Embryonic facial prominence (tissue), 1 donor: ENCODE data around the gene LPAR1.
A peak's percentile ranks its signal among the peaks of the same experiment; 100 is the strongest.

Experiments
- DNase-seq: peaks from one replicate; pipeline ENCODE4 v3.0.0-alpha.2; 2016; ENCODE audit errors: extremely low spot score

LPAR1 gene

GRCh38 chr9:111037708-111038330 is 451 bp downstream of the LPAR1 start:
- DNase-seq: peak; percentile 8

- DNase-seq: peak; percentile 25
Observed at GRCh38 chr9:111037356-111037707, 938 bp downstream of the LPAR1 start.

- DNase-seq: no peak
Observed at GRCh38 chr9:111036946-111037345, 1.3 kb downstream of the LPAR1 start.

GRCh38 chr9:111036429-111036789 is 1.9 kb downstream of the LPAR1 start:
- no peak for DNase-seq

- DNase-seq: no peak
Observed at GRCh38 chr9:111035543-111036428, 2.5 kb downstream of the LPAR1 start.

GRCh38 chr9:111034898-111035539 is 3.3 kb downstream of the LPAR1 start:
- no peak for DNase-seq

- DNase-seq: peak; percentile 7
Observed at GRCh38 chr9:111034170-111034897, 3.9 kb downstream of the LPAR1 start.

GRCh38 chr9:111030492-111030891 is 7.8 kb downstream of the LPAR1 start:
- DNase-seq: no peak

- no peak for DNase-seq
Observed at GRCh38 chr9:111029260-111029659, 9.0 kb downstream of the LPAR1 start.

- no peak for DNase-seq
Observed at GRCh38 chr9:111027798-111028197, 10.5 kb downstream of the LPAR1 start.

- DNase-seq: no peak
Observed at GRCh38 chr9:111023128-111023527, 15.1 kb downstream of the LPAR1 start.

GRCh38 chr9:111020594-111020993 is 17.7 kb downstream of the LPAR1 start:
- DNase-seq: no peak

GRCh38 chr9:111016426-111017045 is 21.7 kb downstream of the LPAR1 start:
- no peak for DNase-seq

GRCh38 chr9:111016016-111016415 is 22.3 kb downstream of the LPAR1 start:
- DNase-seq: no peak

- DNase-seq: no peak
Observed at GRCh38 chr9:111013707-111014106, 24.6 kb downstream of the LPAR1 start.

GRCh38 chr9:111013250-111013649 is 25.0 kb downstream of the LPAR1 start:
- DNase-seq: no peak

GRCh38 chr9:111008158-111009075 is 29.9 kb downstream of the LPAR1 start:
- DNase-seq: no peak

GRCh38 chr9:111005746-111006470 is 32.4 kb downstream of the LPAR1 start:
- no peak for DNase-seq

GRCh38 chr9:111004936-111005335 is 33.3 kb downstream of the LPAR1 start:
- DNase-seq: no peak

GRCh38 chr9:111003182-111003581 is 35.1 kb downstream of the LPAR1 start:
- DNase-seq: no peak
